ENCODE data around the gene LARP1B.
"Not testable (repeated sequence)": the region's sequence is repeated elsewhere in the genome, so short reads cannot be mapped to it uniquely, and the experiment has no call there.

The LARP1B gene

DNA sequence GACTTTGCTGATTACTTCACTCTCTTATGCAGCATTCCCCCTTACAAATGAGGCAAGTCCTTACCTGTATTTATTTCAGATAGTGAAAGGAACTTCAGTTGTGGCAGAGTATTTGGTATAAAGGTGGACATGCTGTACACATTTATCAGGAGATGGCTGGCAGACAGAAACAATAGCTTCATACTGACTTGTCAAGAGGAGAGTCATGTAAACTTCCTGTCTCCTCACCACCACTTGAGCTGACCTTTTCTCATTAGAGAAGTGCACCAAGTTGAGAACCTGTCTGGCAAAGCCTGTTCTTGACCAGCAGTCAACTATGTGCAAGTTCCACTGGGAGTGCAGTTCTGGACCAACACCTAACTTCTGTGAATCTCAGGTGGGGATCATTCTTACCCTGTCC, 80.8 kb downstream of the LARP1B start:
- no peak for DNase-seq

GRCh38 chr4:128145727-128146126, 84.6 kb downstream of the LARP1B start:
- no peak for DNase-seq

DNA sequence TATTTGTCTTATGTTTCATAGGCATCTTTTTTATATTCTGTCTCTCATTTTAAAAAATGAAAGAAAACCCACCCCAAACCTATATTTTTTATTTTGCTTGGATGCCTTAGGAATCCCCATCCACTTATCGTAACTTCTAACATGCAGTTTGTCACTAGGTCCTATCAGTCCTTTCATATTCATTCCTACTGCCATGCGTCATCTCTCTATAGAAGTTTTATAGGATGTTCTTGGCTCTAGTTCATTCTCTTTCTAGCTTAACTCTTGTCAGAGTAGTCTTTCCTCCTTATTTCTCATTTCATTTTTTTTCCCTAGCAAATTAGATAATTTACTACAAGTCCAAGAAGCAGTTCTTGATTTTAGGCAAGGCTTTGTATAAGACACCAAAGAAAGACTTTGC, 92.7 kb downstream of the LARP1B start:
- DNase-seq = no peak

DNA sequence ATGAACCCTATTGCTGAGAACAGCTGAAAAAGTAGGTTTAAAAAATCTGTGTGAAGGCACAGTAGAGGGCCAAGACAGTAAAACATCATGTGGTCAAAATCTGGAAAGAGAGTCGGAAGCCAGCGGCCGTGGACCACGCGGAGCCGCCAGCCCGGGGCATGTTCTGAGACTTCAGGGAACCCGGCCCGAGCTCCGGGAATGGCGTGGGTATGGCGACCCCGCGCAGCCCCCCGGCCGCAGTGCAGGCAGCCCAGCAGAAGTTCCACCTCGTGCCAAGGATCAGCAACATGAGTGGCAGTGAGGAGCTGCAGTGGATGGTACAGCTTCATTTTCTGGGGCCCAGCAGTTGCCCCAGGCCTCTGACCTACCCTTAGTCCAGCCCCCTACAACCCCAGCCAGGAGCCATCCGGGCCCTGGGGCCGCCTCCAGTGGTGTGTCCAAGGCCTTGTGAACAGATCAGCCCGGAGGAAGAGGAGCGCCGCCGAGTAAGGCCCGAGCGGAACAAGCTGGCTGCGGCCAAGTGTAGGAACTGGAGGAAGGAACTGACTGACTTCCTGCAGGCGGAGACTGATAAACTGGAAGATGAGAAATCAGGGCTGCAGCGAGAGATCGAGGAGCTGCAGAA, 94.2 kb downstream of the LARP1B start:
- no peak for DNase-seq

DNA sequence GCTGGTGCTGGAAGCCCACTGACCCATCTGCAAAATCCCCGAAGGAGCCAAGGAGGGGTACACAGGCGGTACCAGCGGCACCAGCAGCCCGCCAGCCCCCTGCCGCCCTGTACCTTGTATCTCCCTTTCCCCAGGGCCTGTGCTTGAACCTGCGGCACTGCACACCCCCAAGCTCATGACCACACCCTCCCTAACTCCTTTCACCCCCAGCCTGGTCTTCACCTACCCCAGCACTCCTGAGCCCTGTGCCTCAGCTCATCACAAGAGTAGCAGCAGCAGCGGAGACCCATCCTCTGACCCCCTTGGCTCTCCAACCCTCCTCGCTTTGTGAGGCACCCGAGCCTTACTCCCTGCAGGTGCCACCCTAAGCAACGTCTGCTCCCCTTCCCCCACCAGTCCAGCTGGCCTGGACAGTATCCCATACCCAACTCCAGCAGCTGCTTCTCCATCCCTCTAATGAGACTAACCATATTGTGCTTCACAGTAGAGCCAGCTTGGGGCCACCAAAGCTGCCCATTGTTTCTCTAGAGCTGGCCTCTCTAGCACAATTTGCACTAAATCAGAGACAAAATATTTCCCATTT, 94.9 kb downstream of the LARP1B start:
- no peak for DNase-seq

DNA sequence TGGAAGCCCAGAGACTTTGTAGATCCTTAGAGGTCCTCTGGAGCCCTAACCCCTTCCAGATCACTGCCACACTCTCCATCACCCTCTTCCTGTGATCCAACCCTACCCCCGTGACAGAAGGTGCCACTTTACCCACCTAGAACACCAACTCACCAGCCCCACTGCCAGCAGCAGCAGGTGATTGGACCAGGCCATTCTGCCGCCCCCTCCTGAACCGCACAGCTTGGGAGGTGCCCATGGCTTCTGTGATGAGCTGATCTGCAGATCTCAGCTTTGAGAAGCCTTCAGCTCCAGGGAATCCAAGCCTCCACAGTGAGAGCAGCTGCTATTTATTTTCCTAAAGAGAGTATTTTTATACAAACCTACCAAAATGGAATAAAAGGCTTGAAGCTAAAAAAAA, 95.4 kb downstream of the LARP1B start:
- not testable (repeated sequence) for DNase-seq

GRCh38 chr4:128158894-128159293, 97.8 kb downstream of the LARP1B start:
- DNase-seq = no peak

GRCh38 chr4:128159967-128160366, 98.9 kb downstream of the LARP1B start:
- DNase-seq = no peak

- DNase-seq = no peak
Measured at GRCh38 chr4:128161138-128161537, 100.0 kb downstream of the LARP1B start.

DNA sequence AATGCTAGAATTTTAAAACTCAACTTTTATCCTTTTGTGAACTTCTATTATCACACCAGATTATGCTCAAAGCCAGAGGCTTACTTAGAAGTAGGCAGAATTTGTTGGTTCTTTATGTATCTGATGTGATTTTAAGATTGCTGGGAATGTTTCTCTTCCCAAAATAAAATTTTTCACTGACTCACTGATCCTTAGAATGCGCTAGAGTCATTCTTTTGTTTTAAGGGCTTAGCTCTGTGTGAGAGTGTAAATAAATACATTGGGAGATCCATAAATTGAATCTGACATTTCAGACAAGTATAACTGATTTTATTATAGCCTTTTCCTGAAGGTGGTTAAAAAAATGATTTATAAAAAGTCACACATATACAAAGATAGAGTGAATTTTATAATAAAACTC, 101.3 kb downstream of the LARP1B start:
- DNase-seq = no peak

- no peak for DNase-seq
Measured at GRCh38 chr4:128163177-128164117, 102.3 kb downstream of the LARP1B start.

GRCh38 chr4:128166982-128167381, 105.9 kb downstream of the LARP1B start:
- no peak for DNase-seq

- no peak for DNase-seq
Measured at GRCh38 chr4:128168701-128169100, 107.6 kb downstream of the LARP1B start.

DNA sequence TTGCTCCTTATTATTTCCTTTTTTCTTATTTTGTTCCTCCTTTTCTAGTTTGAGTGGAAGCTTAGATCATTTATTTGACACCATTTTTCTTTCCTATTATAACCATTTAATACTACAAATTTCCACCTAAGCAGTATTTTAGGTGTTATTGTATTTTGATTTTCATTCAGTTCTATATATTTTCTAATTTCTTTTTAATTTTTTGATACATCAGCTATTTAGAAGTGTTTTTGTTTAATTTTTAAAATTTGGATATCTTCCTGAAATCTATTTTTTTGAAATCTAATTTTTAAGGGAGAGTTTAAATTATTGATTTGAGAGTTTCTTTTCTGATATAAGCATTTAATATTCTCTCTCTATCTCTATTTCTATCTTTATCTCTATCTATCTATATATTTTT, 108.1 kb downstream of the LARP1B start:
- no peak for DNase-seq

DNA sequence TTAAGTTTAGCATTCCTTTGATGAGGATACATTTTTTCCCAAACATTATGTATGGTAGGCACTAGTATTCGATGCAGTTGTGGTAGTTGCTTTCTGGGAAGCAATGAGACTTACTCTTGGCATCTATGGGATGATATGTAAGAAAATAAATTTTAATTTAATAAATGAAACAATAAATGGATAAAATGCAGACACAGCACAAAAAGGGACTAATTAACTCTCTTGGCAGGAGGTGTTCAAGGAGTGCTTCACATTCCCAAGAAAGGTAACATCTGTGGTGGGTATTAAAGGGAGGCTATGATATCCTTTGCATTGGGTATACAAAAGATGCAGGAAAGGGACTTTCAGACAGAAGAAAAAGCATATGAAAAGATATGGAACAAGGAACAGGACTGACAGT, 115.5 kb downstream of the LARP1B start:
- DNase-seq = no peak

DNA sequence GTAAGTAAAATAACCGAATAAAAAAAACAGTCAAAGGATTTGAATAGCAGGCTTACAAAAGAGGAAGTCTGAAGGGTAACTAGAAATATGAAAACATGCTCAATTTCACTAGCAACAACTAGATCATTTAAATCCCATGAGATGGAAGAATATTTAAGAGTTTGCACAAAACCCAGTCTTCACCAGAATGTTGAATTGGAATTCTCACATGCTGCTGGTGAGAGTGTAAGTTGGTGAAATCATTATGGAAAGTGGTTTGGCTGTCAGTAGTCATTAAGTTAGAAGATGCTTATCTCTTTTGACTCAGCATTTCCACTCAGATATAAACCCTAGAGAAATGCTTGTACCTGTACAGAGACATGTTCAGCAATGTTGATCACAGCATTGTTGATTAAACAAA, 116.4 kb downstream of the LARP1B start:
- no peak for DNase-seq

DNA sequence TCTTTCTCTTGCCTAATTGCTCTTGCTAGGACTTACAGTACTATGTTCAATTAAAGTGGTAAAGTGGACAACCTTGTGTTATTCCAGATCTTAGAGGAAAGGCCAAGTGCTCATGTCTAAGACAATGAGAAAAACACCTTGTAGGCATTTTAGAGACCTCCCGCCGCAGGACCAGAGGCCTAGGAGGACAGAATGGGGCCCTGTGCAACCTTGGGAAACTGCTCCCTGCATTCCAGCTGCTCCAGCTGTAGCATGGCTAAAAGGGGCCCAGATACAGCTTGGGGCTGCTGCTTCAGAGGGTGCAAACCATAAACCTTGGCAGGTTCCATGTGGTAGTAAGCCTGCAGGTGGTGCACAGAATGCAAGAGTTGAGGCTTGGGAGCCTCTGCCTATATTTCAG, 125.5 kb downstream of the LARP1B start:
- DNase-seq = no peak

DNA sequence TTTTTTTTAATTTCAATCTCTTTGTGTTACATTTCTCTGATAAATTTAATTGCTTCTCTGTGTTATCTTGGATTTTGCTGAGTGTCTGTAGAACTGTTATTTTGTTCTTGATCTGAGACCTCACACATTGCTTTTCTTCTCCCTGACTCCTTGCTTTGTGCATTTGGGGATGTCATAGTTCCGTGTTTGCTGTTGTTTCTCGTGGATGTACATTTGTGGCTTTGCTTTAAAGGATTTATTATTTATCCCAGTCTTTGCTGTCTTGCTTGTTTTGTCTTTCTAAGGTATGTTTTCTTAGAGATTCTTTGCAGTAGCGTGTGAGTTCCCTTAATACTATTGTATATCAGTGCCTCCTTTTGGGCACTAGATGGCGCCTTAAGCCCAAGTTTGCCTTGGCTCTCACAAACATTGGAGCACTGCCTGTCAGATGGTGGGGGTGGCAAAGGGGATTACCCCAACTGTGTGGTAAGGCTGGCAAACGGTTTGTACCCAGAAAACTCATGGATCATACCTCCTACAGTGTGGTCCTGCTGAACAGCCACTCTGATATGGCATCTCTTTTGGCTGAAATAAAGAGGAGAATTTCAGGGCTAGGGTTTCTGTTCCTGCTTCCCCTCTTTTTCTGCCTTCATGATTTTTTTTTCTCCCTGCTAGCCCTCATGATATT, 130.1 kb downstream of the LARP1B start:
- DNase-seq = peak; percentile 45

DNA sequence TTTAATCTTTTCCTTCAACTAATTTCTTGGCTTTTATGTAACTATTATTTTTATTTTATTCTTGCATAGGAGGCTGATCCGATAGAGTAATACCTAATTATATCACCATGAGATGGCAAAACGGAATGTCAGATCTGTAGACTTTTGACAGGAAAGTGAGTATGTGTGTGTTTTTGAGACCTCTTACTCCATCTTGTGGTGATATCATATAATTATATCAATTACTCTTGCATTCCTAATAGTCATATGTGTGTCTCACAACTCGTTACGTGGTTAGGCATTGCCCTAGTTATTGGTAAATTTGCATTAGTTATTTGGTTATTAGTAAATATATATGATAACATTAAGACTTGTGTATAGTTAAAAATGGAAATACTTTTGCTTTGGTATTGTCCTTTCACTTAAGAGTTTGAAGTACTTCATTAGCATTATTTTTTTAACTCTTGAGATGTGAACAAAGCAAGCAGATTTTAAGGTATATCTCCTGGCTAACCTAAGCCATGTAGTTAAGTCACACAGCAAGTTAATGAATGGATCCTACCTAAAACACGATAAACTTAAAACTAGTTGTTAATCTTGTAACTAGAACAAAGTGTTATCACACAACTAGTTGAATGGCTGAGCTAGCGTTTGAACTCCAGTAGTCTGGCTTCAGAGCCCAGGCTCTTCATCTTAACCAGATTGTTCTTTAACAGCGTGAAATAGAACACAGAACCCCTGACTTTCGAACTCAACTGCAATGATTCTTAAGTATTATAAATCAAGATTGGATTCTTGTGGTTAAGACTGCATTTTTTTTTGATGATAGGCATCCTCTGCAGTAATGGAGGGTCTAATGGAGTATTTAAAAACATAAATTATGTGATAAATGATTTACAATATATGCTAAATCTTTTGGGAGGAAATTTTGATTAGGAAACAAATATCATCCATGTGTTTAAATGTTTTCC, 159.4 kb downstream of the LARP1B start:
- DNase-seq = no peak

DNA sequence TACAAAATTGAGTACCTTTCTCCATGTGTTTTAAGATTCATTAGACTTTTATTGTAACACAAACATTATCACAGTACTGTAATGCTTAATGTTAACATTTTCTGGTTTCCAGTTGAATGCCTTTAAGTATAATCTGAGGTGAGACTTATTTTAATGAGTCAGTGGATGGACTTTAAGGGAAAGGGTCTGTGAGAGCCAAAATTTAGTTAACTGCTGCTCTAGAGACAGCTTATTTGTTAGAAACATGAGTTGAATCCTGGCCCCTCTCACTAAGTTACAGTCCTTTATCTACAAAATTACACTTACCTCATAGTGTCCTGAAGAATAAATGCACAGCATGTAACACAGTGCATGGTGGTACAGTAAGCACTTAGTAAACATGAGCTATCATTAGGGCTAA, 160.5 kb downstream of the LARP1B start:
- DNase-seq = no peak

DNA sequence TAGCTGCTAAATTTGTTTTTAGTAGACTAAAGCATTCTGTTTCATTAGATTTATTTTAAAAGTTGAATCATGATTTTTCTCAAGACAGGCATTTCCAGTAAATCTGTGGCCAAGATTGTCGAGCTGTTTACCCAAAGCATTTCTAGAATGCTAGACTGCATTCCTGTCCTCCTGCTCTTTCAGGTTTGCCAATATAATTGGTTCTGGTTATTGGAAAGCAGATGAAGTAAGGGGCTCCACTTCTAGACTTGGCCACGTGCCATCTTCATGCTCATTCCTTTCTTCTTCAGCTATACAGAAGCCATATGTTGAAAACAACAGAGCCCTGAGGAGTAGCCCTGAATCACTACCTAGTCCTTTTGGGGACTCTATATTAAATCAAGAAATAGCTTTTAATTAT, 164.0 kb downstream of the LARP1B start:
- no peak for DNase-seq

DNA sequence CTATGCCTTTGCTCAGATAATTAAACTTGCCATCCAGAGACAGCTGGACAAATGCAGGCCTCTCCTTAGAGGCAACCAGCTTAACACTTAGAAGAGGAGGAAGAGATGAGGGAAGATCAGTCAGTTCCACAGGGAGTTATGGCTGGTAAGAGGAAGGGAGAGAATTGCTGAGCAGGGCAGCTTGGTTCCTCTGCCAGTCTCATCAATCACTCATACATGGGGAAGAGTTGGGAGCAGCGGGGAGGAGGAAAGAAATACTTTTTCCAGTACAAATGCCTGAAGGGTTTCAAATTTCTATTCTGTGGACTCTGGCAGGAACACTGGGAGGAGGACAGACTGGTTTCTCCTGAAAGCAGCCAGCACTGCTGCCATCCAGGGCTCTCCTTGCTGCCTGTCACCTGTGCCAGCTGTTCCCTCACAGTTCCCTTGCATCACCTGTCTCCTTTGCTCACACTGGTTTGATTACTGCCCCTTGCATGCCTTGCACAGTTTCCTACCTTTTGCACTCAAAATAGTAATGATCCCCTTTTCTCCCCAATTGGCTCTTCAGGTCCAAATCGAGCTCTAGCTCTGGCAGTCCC, 167.0 kb downstream of the LARP1B start:
- peak; percentile 30 for DNase-seq

Data from NCI-H2029 treated with DMSO at 0.1 percent for 48 hours (cell line).